Activated CD8-positive, alpha-beta T cell treated with anti-CD3 and anti-CD28 coated beads for 36 hours (primary cell): ENCODE data around the gene DPP6. TPM values are rescaled to one million over a fixed set of nuclear protein-coding genes. Genes with fewer than 3 reads are reported as not detected.

Source experiments
- ATAC-seq: fragments of 200-7000 bp; cut with Tn5 transposase; one replicate; pipeline ENCODE4 v1.10.0; 2021; ENCODE audit warnings: mild to moderate bottlenecking, moderate library complexity
- CTCF ChIA-PET: fragments of 350-600 bp; sonication (Branson Sonifier 250); formaldehyde crosslinking; loops from one replicate; lab custom pipeline; 2021; ENCODE audit warnings: antibody characterized with exemption; lab: Charles Lee
- POLR2A ChIA-PET: fragments of 350-600 bp; sonication (Branson Sonifier 250); formaldehyde crosslinking; loops from one replicate; lab custom pipeline; 2021; ENCODE audit warnings: antibody characterized with exemption; lab: Charles Lee
- DNase-seq: peaks from one replicate; pipeline ENCODE4 v3.0.0-alpha.2; 2020
- H3K27ac Mint-ChIP-seq: one replicate; pipeline ENCODE4 v1.8.0; 2021; ENCODE audit warnings: mild to moderate bottlenecking, mixed read lengths
- H3K27me3 Mint-ChIP-seq: one replicate; pipeline ENCODE4 v1.8.0; 2021; ENCODE audit warnings: mixed read lengths
- H3K36me3 Mint-ChIP-seq: one replicate; pipeline ENCODE4 v1.8.0; 2021; ENCODE audit warnings: low read depth, mixed read lengths
- H3K4me1 Mint-ChIP-seq: one replicate; pipeline ENCODE4 v1.8.0; 2021; ENCODE audit warnings: low read depth, mixed read lengths
- H3K4me3 Mint-ChIP-seq: one replicate; pipeline ENCODE4 v1.8.0; 2021; ENCODE audit warnings: mild to moderate bottlenecking, moderate library complexity, mixed read lengths
- H3K9me3 Mint-ChIP-seq: one replicate; pipeline ENCODE4 v1.8.0; 2021; ENCODE audit warnings: mixed read lengths
- CTCF ChIP-seq: fragments of 200-600 bp; IDR thresholded peaks from one replicate; pipeline ENCODE4 v1.8.0; 2022; ENCODE audit warnings: antibody characterized with exemption, mild to moderate bottlenecking
- intact Hi-C: fragments of 100-400 bp; cut with micrococcal nuclease; formaldehyde crosslinking; loops from one replicate; pipeline ENCODE4 v1.10.0; 2022
- total RNA-seq, 2 experiments: library from RNA; stranded (reverse); gene quantifications; one replicate each; pipeline ENCODE4 v1.2.3, GENCODE V29; 2021

Gene DPP6
- total RNA-seq, 2 experiments from 2014 or later: not detected

- ATAC-seq (no peak), DNase-seq (no peak)
- Mint-ChIP-seq H3K27me3 (no peaks in the 10 kb centered on the region), H3K27ac (no peak overlapping the region), H3K36me3 (no peaks in the 10 kb centered on the region), H3K9me3 (no peaks in the 10 kb centered on the region), H3K4me3 (no peak overlapping the region), H3K4me1 (no peaks in the 10 kb centered on the region)
- no peak for TF ChIP-seq CTCF
- POLR2A ChIA-PET: no interaction called here
- intact Hi-C loops: no loop called here
- CTCF ChIA-PET: no interaction called here
These were observed 333.0 kb downstream of the DPP6 start for GRCh38 chr7:154385214-154385613.

- no peak for TF ChIP-seq CTCF
- DNase-seq (no peak), ATAC-seq (no peak)
- intact Hi-C loops: no loop called here
- Mint-ChIP-seq H3K27me3 (no peaks in the 10 kb centered on the region), H3K9me3 (no peaks in the 10 kb centered on the region), H3K27ac (no peak overlapping the region), H3K36me3 (no peaks in the 10 kb centered on the region), H3K4me3 (no peak overlapping the region), H3K4me1 (no peaks in the 10 kb centered on the region)
- ChIA-PET CTCF (no interaction called here), POLR2A (no interaction called here)
These were observed 335.1 kb downstream of the DPP6 start for GRCh38 chr7:154387252-154387651.

- H3K9me3 Mint-ChIP-seq: no peaks in the 10 kb centered on the region
- CTCF ChIA-PET: no interaction called here
- no peaks in the 10 kb centered on the region for H3K27me3 Mint-ChIP-seq
- no peak for TF ChIP-seq CTCF
- ATAC-seq (no peak), DNase-seq (no peak)
- no peaks in the 10 kb centered on the region for H3K36me3 Mint-ChIP-seq
- no peak overlapping the region for H3K27ac Mint-ChIP-seq
- H3K4me3 Mint-ChIP-seq: no peak overlapping the region
- intact Hi-C loops: no loop called here
- POLR2A ChIA-PET: no interaction called here
- H3K4me1 Mint-ChIP-seq: no peaks in the 10 kb centered on the region
These were observed 336.2 kb downstream of the DPP6 start for GRCh38 chr7:154388412-154388811.

- H3K4me3 Mint-ChIP-seq: no peak overlapping the region
- TF ChIP-seq CTCF: no peak
- CTCF ChIA-PET: no interaction called here
- POLR2A ChIA-PET: no interaction called here
- H3K27me3 Mint-ChIP-seq: no peaks in the 10 kb centered on the region
- no peaks in the 10 kb centered on the region for H3K4me1 Mint-ChIP-seq
- H3K9me3 Mint-ChIP-seq: no peaks in the 10 kb centered on the region
- intact Hi-C loops: no loop called here
- no peak for ATAC-seq
- no peak overlapping the region for H3K27ac Mint-ChIP-seq
- DNase-seq: no peak
- no peaks in the 10 kb centered on the region for H3K36me3 Mint-ChIP-seq
These were observed 336.8 kb downstream of the DPP6 start for GRCh38 chr7:154388999-154389398.

GRCh38 chr7:154390961-154391360, 338.8 kb downstream of the DPP6 start:
- POLR2A ChIA-PET: no interaction called here

More at GRCh38 chr7:154390961-154391360, 338.8 kb downstream of the DPP6 start:
- intact Hi-C loops: no loop called here
- TF ChIP-seq CTCF: no peak
- DNase-seq (no peak), ATAC-seq (no peak)
- Mint-ChIP-seq H3K4me1 (no peaks in the 10 kb centered on the region), H3K36me3 (no peaks in the 10 kb centered on the region), H3K27me3 (no peaks in the 10 kb centered on the region), H3K9me3 (no peaks in the 10 kb centered on the region), H3K4me3 (no peak overlapping the region), H3K27ac (no peak overlapping the region)
- CTCF ChIA-PET: no interaction called here
